Lower leg skin (tissue), 4 donors: ENCODE measurements around the gene TRMT112. TPM values are rescaled to one million over a fixed set of nuclear protein-coding genes. Genes with fewer than 3 reads are reported as not detected.
"Not testable (repeated sequence)": the region's sequence is repeated elsewhere in the genome, so short reads cannot be mapped to it uniquely, and the experiment has no call there.

ENCODE experiments used
- DNase-seq, 2 donors: peaks; one replicate each; pipeline ENCODE4 v3.0.0-alpha.2; 2019; ENCODE audit warnings: low spot score in 2 of 2
- H3K4me3 ChIP-seq: fragments of 200-600 bp; sonication (generic); 2 replicates; pipeline ENCODE4 v1.5.1; 2017; ENCODE audit warnings: mild to moderate bottlenecking, low read depth; ENCODE audit not compliant: poor library complexity, severe bottlenecking
- POLR2A ChIP-seq, 2 donors: fragments of 450-650 bp; IDR thresholded peaks; one replicate each; pipeline ENCODE4 v1.6.1; 2016 to 2017; ENCODE audit warnings: antibody characterized with exemption in 2 of 2, mild to moderate bottlenecking in 1 of 2, moderate library complexity in 1 of 2
- WGBS, 2 donors: methylation state at CpG; one replicate each; pipeline ENCODE4 v1.1.5; 2018; 5-methylcytosine and 5-hydroxymethylcytosine counted together
- intact Hi-C: fragments of 100-400 bp; cut with DNase I; formaldehyde crosslinking; loops from one replicate; pipeline ENCODE4 v1.15.0; 2023; ENCODE audit warnings: low total_unique reads
- total RNA-seq, 4 donors: library from RNA; depleted of rRNA; stranded (reverse); fragments of >200 nt; gene quantifications; one replicate each; pipeline ENCODE4 v1.1.0, GENCODE V29; 2016
- TF ChIP-seq, protein P1 (sequence below), 3 donors: fragments of 450-650 bp; IDR thresholded peaks; one replicate each; pipeline ENCODE4 v1.5.1; 2016; ENCODE audit warnings: antibody characterized with exemption in 3 of 3, mild to moderate bottlenecking in 3 of 3, moderate library complexity in 2 of 3

The TRMT112 gene
- total RNA-seq, 4 donors from 2014 or later = 199 to 356 (median 255) TPM

DNA sequence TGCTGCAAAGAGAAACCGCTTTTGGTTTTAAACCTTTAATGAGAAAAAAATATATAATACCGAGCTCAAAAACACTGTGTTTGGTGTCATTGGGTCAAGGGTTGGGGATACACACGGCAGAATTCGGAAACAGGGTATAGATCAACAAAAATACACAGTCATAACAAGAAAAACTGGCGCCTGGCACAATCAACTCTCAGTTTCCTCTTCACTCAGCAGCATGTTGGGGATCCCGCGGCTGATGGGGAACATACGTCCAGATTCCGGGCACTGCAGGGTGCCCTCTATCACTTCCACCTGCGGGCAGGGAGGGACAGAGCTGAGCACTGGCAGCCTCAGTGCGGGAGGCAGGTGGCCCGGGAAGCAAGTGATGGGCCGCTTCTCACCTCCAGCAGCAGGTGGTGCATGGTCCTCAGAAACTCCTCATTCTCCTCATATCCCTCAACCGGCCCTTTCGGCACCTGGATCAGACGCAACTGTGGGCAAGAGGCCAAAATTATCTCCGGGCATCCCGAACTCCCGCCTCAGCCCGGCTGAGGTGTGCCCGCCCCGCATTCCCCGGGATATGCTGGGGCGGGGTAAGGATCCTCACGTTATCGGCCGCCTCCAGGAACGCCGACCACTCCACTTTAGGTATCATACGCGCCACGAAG lies 561 bp downstream of the TRMT112 start:
- peak in 1 of 2 donors; percentile 89 for DNase-seq
- 5 to 6% methylated on average over 30 to 32 of the region's 32 CpGs for WGBS, 2 donors

DNA sequence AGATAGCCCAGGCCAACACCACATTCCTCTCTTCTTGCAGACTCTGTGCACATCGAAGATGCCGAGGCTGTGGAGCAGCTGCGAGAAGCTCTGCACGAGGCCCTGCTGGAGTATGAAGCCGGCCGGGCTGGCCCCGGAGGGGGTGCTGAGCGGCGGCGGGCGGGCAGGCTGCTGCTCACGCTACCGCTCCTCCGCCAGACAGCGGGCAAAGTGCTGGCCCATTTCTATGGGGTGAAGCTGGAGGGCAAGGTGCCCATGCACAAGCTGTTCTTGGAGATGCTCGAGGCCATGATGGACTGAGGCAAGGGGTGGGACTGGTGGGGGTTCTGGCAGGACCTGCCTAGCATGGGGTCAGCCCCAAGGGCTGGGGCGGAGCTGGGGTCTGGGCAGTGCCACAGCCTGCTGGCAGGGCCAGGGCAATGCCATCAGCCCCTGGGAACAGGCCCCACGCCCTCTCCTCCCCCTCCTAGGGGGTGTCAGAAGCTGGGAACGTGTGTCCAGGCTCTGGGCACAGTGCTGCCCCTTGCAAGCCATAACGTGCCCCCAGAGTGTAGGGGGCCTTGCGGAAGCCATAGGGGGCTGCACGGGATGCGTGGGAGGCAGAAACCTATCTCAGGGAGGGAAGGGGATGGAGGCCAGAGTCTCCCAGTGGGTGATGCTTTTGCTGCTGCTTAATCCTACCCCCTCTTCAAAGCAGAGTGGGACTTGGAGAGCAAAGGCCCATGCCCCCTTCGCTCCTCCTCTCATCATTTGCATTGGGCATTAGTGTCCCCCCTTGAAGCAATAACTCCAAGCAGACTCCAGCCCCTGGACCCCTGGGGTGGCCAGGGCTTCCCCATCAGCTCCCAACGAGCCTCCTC lies 1.5 kb downstream of the TRMT112 start:
- intact Hi-C loops, DNase-seq, H3K4me3 ChIP-seq: not testable (repeated sequence)
- WGBS, 2 donors = 70 to 78% methylated on average over 21 to 25 of the region's 25 CpGs

More for the DNA sequence above, 561 bp downstream of the TRMT112 start:
- H3K4me3 ChIP-seq = peak overlapping the region; percentile 72
- TF ChIP-seq, protein P1, sequence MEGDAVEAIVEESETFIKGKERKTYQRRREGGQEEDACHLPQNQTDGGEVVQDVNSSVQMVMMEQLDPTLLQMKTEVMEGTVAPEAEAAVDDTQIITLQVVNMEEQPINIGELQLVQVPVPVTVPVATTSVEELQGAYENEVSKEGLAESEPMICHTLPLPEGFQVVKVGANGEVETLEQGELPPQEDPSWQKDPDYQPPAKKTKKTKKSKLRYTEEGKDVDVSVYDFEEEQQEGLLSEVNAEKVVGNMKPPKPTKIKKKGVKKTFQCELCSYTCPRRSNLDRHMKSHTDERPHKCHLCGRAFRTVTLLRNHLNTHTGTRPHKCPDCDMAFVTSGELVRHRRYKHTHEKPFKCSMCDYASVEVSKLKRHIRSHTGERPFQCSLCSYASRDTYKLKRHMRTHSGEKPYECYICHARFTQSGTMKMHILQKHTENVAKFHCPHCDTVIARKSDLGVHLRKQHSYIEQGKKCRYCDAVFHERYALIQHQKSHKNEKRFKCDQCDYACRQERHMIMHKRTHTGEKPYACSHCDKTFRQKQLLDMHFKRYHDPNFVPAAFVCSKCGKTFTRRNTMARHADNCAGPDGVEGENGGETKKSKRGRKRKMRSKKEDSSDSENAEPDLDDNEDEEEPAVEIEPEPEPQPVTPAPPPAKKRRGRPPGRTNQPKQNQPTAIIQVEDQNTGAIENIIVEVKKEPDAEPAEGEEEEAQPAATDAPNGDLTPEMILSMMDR (IDR thresholded peaks at IDR 0.05) = no peak
- TF ChIP-seq POLR2A (IDR thresholded peaks at IDR 0.05) = no peak
- intact Hi-C loops = no loop called here

DNA sequence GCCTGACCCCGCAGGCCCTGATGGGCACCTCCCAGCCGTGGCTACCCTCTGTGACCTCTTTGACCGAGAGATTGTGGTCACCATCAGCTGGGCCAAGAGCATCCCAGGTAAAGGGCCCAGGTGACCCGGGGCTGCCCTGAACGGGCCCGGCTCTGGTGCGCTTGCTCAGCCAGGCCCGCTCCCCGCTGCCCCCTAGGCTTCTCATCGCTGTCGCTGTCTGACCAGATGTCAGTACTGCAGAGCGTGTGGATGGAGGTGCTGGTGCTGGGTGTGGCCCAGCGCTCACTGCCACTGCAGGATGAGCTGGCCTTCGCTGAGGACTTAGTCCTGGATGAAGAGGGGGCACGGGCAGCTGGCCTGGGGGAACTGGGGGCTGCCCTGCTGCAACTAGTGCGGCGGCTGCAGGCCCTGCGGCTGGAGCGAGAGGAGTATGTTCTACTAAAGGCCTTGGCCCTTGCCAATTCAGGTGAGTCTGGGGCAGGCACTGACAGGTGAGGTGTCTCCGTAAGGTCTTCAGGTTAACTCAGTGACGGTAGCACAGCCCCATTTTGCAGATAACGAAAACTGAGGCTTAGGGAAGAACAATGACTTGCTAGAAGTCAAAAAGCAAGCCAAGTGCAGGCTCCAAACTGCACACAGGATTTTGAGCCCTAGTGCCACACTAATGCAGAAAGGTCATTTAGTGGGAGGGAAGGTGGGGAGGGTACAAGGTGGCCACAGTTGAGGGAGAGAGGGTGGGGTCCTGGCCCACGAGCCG lies 2.4 kb downstream of the TRMT112 start:
- intact Hi-C loops = no loop called here
- no peak for DNase-seq
- no peak for TF ChIP-seq POLR2A (IDR thresholded peaks at IDR 0.05)
- TF ChIP-seq, protein P1 (IDR thresholded peaks at IDR 0.05) = no peak
- WGBS, 2 donors = 84 to 88% methylated on average over 23 to 24 of the region's 24 CpGs
- no peak overlapping the region for H3K4me3 ChIP-seq

DNA sequence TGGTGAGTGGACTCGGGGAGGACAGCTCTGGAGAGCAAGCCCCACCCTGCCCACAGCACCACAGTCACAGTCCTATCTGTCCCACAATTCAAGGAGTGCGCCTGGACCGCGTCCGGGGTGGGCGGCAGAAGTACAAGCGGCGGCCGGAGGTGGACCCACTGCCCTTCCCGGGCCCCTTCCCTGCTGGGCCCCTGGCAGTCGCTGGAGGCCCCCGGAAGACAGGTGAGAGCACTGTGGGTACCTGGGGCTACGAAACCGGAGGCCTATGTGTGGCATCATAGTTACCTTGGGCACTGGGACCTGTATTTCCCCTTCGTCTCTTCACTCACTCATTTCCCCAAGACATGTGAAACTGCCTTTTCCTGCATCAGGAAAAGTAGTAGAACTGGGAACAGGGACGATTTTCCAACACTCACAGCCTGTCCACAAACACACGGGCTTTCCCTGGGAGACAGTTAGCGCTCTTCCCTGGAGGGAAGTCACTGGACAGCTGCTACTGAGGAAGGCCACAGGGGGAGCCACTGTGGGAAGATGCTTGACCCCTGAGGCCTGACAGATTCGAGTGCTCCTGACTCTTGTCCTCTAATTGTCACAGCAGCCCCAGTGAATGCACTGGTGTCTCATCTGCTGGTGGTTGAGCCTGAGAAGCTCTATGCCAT lies 3.1 kb downstream of the TRMT112 start:
- DNase-seq = no peak
- TF ChIP-seq, protein P1 (IDR thresholded peaks at IDR 0.05) = no peak
- no peak for TF ChIP-seq POLR2A (IDR thresholded peaks at IDR 0.05)
- 73 to 76% methylated on average over 15 to 19 of the region's 19 CpGs for WGBS, 2 donors
- intact Hi-C loops = no loop called here
- H3K4me3 ChIP-seq = no peak overlapping the region

DNA sequence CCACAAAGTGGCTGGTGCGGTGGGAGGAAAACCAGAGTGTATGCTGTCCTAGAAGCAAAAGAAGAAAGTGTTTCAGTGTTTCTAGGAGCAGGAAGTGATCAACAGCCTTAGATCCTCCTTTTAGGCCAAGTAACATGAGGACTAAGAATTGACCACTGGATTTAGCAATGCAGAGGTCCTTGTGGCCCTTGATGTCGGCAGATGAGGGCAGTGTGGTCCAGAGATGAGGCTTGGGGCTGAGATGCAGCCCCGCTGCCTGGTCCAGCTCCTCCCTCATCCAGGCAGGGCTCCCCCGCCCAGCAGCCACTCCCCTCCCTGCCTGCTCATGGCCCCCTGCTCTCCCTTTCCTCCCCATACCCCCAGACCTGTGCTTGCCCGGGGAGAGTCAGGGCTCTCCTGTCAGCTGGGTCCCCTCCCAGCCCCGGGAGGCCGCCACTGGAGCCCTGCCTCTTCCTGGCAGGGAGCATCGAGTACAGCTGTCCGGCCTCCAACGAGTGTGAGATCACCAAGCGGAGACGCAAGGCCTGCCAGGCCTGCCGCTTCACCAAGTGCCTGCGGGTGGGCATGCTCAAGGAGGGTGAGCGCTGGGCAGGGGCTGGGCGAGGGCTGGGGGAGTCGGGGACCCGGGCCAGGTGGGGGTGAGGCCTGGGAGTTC lies 3.7 kb downstream of the TRMT112 start:
- no peak overlapping the region for H3K4me3 ChIP-seq
- TF ChIP-seq, protein P1 (IDR thresholded peaks at IDR 0.05) = no peak
- TF ChIP-seq POLR2A (IDR thresholded peaks at IDR 0.05) = no peak
- intact Hi-C loops = no loop called here
- 37 to 38% methylated on average over 14 to 17 of the region's 18 CpGs for WGBS, 2 donors
- DNase-seq = peak in 1 of 2 donors; percentile 93
